ENCODE measurements around the gene MISP3. TPM values are rescaled to one million over a fixed set of nuclear protein-coding genes. Genes with fewer than 3 reads are reported as not detected.

Gene MISP3
- total RNA-seq, 1 experiment from 2014 or later = 3.2 TPM

DNA sequence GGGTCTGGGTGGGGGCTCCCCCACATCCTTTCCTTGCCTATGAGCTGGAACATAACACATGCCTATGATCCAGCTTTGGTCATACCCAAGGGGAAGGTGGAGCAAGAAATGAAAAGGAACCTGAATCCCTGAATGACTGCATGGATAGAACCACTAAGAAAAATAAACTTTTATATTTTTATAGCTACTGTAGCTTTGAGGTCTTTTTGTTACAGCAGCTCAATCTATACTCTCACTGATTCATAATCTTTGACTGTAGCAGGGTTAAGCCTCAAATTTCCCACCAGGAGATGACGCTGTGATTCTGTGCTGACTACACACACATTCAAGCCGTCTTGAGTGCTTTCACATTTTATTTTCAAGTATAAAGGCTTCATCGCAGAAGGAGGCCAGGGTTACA is 19.6 kb upstream of the MISP3 start:
- ChIA-PET POLR2A (no interaction called here), CTCF (interaction anchor here (0.6 to 0.9 kb wide), 2 partner anchors 31 to 67 kb away, joined by 3 to 5 read pairs; no protein-coding TSS in a partner anchor)
- TF ChIP-seq ZNF425 (CRISPR knock-in tag; conservative IDR thresholded peaks at IDR 0.05) = no peak
- no peak for TF ChIP-seq ZNF396 (CRISPR knock-in tag; IDR thresholded peaks at IDR 0.05; ENCODE audit: borderline replicate concordance)
- no peak for TF ChIP-seq SOX15 (CRISPR knock-in tag; IDR thresholded peaks at IDR 0.05)
- no peak for TF ChIP-seq OVOL2 (CRISPR knock-in tag; IDR thresholded peaks at IDR 0.05; ENCODE audit: borderline replicate concordance)
- no peak for TF ChIP-seq ZBTB43 (CRISPR knock-in tag; IDR thresholded peaks at IDR 0.05)
- no peak for TF ChIP-seq KAT7 (CRISPR knock-in tag; IDR thresholded peaks at IDR 0.05; ENCODE audit: borderline replicate concordance)
- TF ChIP-seq, protein P1, sequence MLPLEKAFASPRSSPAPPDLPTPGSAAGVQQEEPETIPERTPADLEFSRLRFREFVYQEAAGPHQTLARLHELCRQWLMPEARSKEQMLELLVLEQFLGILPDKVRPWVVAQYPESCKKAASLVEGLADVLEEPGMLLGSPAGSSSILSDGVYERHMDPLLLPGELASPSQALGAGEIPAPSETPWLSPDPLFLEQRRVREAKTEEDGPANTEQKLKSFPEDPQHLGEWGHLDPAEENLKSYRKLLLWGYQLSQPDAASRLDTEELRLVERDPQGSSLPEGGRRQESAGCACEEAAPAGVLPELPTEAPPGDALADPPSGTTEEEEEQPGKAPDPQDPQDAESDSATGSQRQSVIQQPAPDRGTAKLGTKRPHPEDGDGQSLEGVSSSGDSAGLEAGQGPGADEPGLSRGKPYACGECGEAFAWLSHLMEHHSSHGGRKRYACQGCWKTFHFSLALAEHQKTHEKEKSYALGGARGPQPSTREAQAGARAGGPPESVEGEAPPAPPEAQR (CRISPR knock-in tag; IDR thresholded peaks at IDR 0.05) = no peak
- no peak for TF ChIP-seq SMAD4 (CRISPR knock-in tag; IDR thresholded peaks at IDR 0.05)
- Mint-ChIP-seq H3K4me1 (peaks cover 3% of the 10 kb centered on the region; the same call in 1 of the 2 replicates), H3K9me3 (no peaks in the 10 kb centered on the region), H3K27ac (no peak overlapping the region), H3K27me3 (ENCODE audit: low read depth) (peaks cover 12% of the 10 kb centered on the region), H3K36me3 (peaks cover 10% of the 10 kb centered on the region), H3K4me3 (no peak overlapping the region)
- ATAC-seq = no peak
- no peak for DNase-seq (ENCODE audit: low spot score)

- POLR2A ChIA-PET = no interaction called here
- TF ChIP-seq TCF7 (CRISPR knock-in tag; IDR thresholded peaks at IDR 0.05; ENCODE audit: low read depth) = no peak
- no peak for TF ChIP-seq NR2C2 (CRISPR knock-in tag; IDR thresholded peaks at IDR 0.05)
- TF ChIP-seq ZNF671 (CRISPR knock-in tag; IDR thresholded peaks at IDR 0.05) = no peak
- no peak for TF ChIP-seq ZNF219 (CRISPR knock-in tag; IDR thresholded peaks at IDR 0.05; ENCODE audit: borderline replicate concordance)
- no peak for TF ChIP-seq SP1 (CRISPR knock-in tag; conservative IDR thresholded peaks at IDR 0.05)
- no peak for TF ChIP-seq ATF1 (CRISPR knock-in tag; IDR thresholded peaks at IDR 0.05)
- no peak for TF ChIP-seq KAT7 (CRISPR knock-in tag; IDR thresholded peaks at IDR 0.05; ENCODE audit: borderline replicate concordance)
- TF ChIP-seq SMAD3 (CRISPR knock-in tag; IDR thresholded peaks at IDR 0.05; ENCODE audit: borderline replicate concordance) = no peak
- TF ChIP-seq, protein P2, sequence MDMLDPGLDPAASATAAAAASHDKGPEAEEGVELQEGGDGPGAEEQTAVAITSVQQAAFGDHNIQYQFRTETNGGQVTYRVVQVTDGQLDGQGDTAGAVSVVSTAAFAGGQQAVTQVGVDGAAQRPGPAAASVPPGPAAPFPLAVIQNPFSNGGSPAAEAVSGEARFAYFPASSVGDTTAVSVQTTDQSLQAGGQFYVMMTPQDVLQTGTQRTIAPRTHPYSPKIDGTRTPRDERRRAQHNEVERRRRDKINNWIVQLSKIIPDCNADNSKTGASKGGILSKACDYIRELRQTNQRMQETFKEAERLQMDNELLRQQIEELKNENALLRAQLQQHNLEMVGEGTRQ (CRISPR knock-in tag; IDR thresholded peaks at IDR 0.05) = no peak
- no peak for TF ChIP-seq ZNF416 (CRISPR knock-in tag; IDR thresholded peaks at IDR 0.05)
- no peak for TF ChIP-seq MLX (CRISPR knock-in tag; IDR thresholded peaks at IDR 0.05)
- TF ChIP-seq ELF4 (CRISPR knock-in tag; IDR thresholded peaks at IDR 0.05; ENCODE audit: low read depth) = no peak
- no peak for TF ChIP-seq EMX1 (CRISPR knock-in tag; IDR thresholded peaks at IDR 0.05)
- TF ChIP-seq, protein P3, sequence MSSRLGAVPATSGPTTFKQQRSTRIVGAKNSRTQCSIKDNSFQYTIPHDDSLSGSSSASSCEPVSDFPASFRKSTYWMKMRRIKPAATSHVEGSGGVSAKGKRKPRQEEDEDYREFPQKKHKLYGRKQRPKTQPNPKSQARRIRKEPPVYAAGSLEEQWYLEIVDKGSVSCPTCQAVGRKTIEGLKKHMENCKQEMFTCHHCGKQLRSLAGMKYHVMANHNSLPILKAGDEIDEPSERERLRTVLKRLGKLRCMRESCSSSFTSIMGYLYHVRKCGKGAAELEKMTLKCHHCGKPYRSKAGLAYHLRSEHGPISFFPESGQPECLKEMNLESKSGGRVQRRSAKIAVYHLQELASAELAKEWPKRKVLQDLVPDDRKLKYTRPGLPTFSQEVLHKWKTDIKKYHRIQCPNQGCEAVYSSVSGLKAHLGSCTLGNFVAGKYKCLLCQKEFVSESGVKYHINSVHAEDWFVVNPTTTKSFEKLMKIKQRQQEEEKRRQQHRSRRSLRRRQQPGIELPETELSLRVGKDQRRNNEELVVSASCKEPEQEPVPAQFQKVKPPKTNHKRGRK (CRISPR knock-in tag; IDR thresholded peaks at IDR 0.05; ENCODE audit: borderline replicate concordance) = no peak
- no peak for TF ChIP-seq ZNF423 (CRISPR knock-in tag; IDR thresholded peaks at IDR 0.05)
- TF ChIP-seq NFE2L1 (CRISPR knock-in tag; IDR thresholded peaks at IDR 0.05) = no peak
- TF ChIP-seq, protein P4, sequence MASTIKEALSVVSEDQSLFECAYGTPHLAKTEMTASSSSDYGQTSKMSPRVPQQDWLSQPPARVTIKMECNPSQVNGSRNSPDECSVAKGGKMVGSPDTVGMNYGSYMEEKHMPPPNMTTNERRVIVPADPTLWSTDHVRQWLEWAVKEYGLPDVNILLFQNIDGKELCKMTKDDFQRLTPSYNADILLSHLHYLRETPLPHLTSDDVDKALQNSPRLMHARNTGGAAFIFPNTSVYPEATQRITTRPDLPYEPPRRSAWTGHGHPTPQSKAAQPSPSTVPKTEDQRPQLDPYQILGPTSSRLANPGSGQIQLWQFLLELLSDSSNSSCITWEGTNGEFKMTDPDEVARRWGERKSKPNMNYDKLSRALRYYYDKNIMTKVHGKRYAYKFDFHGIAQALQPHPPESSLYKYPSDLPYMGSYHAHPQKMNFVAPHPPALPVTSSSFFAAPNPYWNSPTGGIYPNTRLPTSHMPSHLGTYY (CRISPR knock-in tag; IDR thresholded peaks at IDR 0.05) = no peak
- TF ChIP-seq, protein P5, sequence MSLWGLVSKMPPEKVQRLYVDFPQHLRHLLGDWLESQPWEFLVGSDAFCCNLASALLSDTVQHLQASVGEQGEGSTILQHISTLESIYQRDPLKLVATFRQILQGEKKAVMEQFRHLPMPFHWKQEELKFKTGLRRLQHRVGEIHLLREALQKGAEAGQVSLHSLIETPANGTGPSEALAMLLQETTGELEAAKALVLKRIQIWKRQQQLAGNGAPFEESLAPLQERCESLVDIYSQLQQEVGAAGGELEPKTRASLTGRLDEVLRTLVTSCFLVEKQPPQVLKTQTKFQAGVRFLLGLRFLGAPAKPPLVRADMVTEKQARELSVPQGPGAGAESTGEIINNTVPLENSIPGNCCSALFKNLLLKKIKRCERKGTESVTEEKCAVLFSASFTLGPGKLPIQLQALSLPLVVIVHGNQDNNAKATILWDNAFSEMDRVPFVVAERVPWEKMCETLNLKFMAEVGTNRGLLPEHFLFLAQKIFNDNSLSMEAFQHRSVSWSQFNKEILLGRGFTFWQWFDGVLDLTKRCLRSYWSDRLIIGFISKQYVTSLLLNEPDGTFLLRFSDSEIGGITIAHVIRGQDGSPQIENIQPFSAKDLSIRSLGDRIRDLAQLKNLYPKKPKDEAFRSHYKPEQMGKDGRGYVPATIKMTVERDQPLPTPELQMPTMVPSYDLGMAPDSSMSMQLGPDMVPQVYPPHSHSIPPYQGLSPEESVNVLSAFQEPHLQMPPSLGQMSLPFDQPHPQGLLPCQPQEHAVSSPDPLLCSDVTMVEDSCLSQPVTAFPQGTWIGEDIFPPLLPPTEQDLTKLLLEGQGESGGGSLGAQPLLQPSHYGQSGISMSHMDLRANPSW (CRISPR knock-in tag; conservative IDR thresholded peaks at IDR 0.05; ENCODE audit: low read depth) = no peak
Measured at GRCh38 chr19:14053500-14053899, 19.1 kb upstream of the MISP3 start.

More at GRCh38 chr19:14053500-14053899, 19.1 kb upstream of the MISP3 start:
- peaks cover 10% of the 10 kb centered on the region for H3K36me3 Mint-ChIP-seq
- ATAC-seq (no peak), DNase-seq (ENCODE audit: low spot score) (no peak)
- no peak overlapping the region for H3K4me3 Mint-ChIP-seq
- peaks cover 7% of the 10 kb centered on the region for H3K4me1 Mint-ChIP-seq
- no peaks in the 10 kb centered on the region for H3K9me3 Mint-ChIP-seq
- peaks cover 17% of the 10 kb centered on the region for H3K27me3 Mint-ChIP-seq (ENCODE audit: low read depth)
- H3K27ac Mint-ChIP-seq = no peak overlapping the region
- CTCF ChIA-PET = interaction anchor here (0.9 to 1.2 kb wide), 2 partner anchors 19 to 31 kb away, joined by 3 to 5 read pairs; partner anchors contain the start of gene MISP3
